WTC11 (cell line): ENCODE measurements around the gene ADAD2. TPM values are rescaled to one million over a fixed set of nuclear protein-coding genes. Genes with fewer than 3 reads are reported as not detected.

Experiments
- ATAC-seq: fragments of 200-7000 bp; cut with Tn5 transposase; 2 replicates; pipeline ENCODE4 v1.10.0; 2021; ENCODE audit warnings: mild to moderate bottlenecking, moderate library complexity
- CTCF ChIA-PET: fragments of 300-600 bp; sonication (Branson Sonifier 250); formaldehyde crosslinking; loops from one replicate; lab custom pipeline; 2021; ENCODE audit warnings: antibody characterized with exemption; lab: Charles Lee
- POLR2A ChIA-PET: fragments of 350-600 bp; sonication (Branson Sonifier 250); formaldehyde crosslinking; loops from one replicate; lab custom pipeline; 2021; ENCODE audit warnings: antibody characterized with exemption; lab: Charles Lee
- DNase-seq: peaks from one replicate; pipeline ENCODE4 v3.0.0; 2021; ENCODE audit warnings: low spot score
- H3K27ac Mint-ChIP-seq: 2 replicates; pipeline ENCODE4 v1.8.0; 2021; ENCODE audit warnings: mixed read lengths
- H3K27me3 Mint-ChIP-seq: 2 replicates; pipeline ENCODE4 v1.8.0; 2021; ENCODE audit warnings: low read depth, mild to moderate bottlenecking, moderate library complexity, mixed read lengths
- H3K36me3 Mint-ChIP-seq: 2 replicates; pipeline ENCODE4 v1.8.0; 2021; ENCODE audit warnings: mixed read lengths
- H3K4me1 Mint-ChIP-seq: 2 replicates; pipeline ENCODE4 v1.8.0; 2022; ENCODE audit warnings: mixed read lengths
- H3K4me3 Mint-ChIP-seq: 2 replicates; pipeline ENCODE4 v1.8.0; 2021; ENCODE audit warnings: mild to moderate bottlenecking, moderate library complexity, mixed read lengths
- H3K9me3 Mint-ChIP-seq: 2 replicates; pipeline ENCODE4 v1.8.0; 2021; ENCODE audit warnings: mixed read lengths
- ATF3 ChIP-seq: sonication (generic); formaldehyde crosslinking; conservative IDR thresholded peaks from 2 replicates; pipeline ENCODE4 v1.8.1; 2022; ENCODE audit warnings: mild to moderate bottlenecking, missing genetic modification reagents
- EMX1 ChIP-seq: fragments of 250-450 bp; sonication (Bioruptor Pico); IDR thresholded peaks from 2 replicates; pipeline ENCODE4 v1.8.0; 2021; ENCODE audit warnings: mild to moderate bottlenecking
- FOXJ3 ChIP-seq: sonication (generic); formaldehyde crosslinking; IDR thresholded peaks from 2 replicates; pipeline ENCODE4 v1.9.0; 2021; ENCODE audit warnings: missing genetic modification reagents, mild to moderate bottlenecking, borderline replicate concordance
- FOXP1 ChIP-seq: sonication (generic); formaldehyde crosslinking; IDR thresholded peaks from 2 replicates; pipeline ENCODE4 v1.8.0; 2022; ENCODE audit warnings: missing genetic modification reagents, mild to moderate bottlenecking, moderate library complexity, borderline replicate concordance
- GRHL2 ChIP-seq: fragments of 250-450 bp; sonication (Bioruptor Pico); IDR thresholded peaks from 2 replicates; pipeline ENCODE4 v1.8.0; 2022; ENCODE audit warnings: mild to moderate bottlenecking, moderate library complexity; ENCODE audit not compliant: insufficient replicate concordance, severe bottlenecking
- MXD4 ChIP-seq: fragments of 250-450 bp; sonication (Bioruptor Pico); IDR thresholded peaks from 2 replicates; pipeline ENCODE4 v1.8.0; 2021; ENCODE audit warnings: mild to moderate bottlenecking, moderate library complexity, borderline replicate concordance
- NFATC4 ChIP-seq: fragments of 250-450 bp; sonication (Bioruptor Pico); IDR thresholded peaks from 2 replicates; pipeline ENCODE4 v1.9.0; 2021; ENCODE audit warnings: mild to moderate bottlenecking
- NR2C2 ChIP-seq: sonication (generic); formaldehyde crosslinking; IDR thresholded peaks from 2 replicates; pipeline ENCODE4 v1.8.0; 2022; ENCODE audit warnings: mild to moderate bottlenecking, missing genetic modification reagents
- SOX15 ChIP-seq: fragments of 250-450 bp; sonication (Bioruptor Pico); IDR thresholded peaks from 2 replicates; pipeline ENCODE4 v1.9.0; 2021; ENCODE audit warnings: mild to moderate bottlenecking
- SP1 ChIP-seq: sonication (generic); formaldehyde crosslinking; conservative IDR thresholded peaks from 2 replicates; pipeline ENCODE4 v1.8.1; 2022; ENCODE audit warnings: missing genetic modification reagents
- STAT6 ChIP-seq: sonication (generic); formaldehyde crosslinking; conservative IDR thresholded peaks from 2 replicates; pipeline ENCODE4 v1.8.1; 2023; ENCODE audit warnings: mild to moderate bottlenecking, low read depth, missing genetic modification reagents, moderate library complexity
- TEAD4 ChIP-seq: sonication (generic); formaldehyde crosslinking; IDR thresholded peaks from 2 replicates; pipeline ENCODE4 v1.8.0; 2022; ENCODE audit warnings: mild to moderate bottlenecking, missing genetic modification reagents
- USF2 ChIP-seq: sonication (generic); formaldehyde crosslinking; IDR thresholded peaks from 2 replicates; pipeline ENCODE4 v1.8.1; 2023; ENCODE audit warnings: mild to moderate bottlenecking, missing genetic modification reagents, moderate library complexity
- ZNF219 ChIP-seq: sonication (generic); formaldehyde crosslinking; IDR thresholded peaks from 2 replicates; pipeline ENCODE4 v1.8.0; 2023; ENCODE audit warnings: missing genetic modification reagents, mild to moderate bottlenecking, borderline replicate concordance
- ZNF317 ChIP-seq: sonication (generic); formaldehyde crosslinking; IDR thresholded peaks from 2 replicates; pipeline ENCODE4 v1.8.1; 2023; ENCODE audit warnings: low read depth, mild to moderate bottlenecking, moderate library complexity, missing genetic modification reagents, borderline replicate concordance
- ZNF671 ChIP-seq: fragments of 250-450 bp; sonication (Bioruptor Pico); IDR thresholded peaks from 2 replicates; pipeline ENCODE4 v1.8.0; 2021; ENCODE audit warnings: mild to moderate bottlenecking
- total RNA-seq: library from RNA; stranded (reverse); gene quantifications from 3 replicates; pipeline ENCODE4 v1.2.3, GENCODE V29; 2021
- TF ChIP-seq, protein P1 (sequence below): sonication (generic); formaldehyde crosslinking; IDR thresholded peaks from 2 replicates; pipeline ENCODE4 v1.8.0; 2022; ENCODE audit warnings: missing genetic modification reagents
- TF ChIP-seq, protein P2 (sequence below): sonication (generic); formaldehyde crosslinking; IDR thresholded peaks from 2 replicates; pipeline ENCODE4 v1.8.1; 2023; ENCODE audit warnings: mild to moderate bottlenecking, moderate library complexity, missing genetic modification reagents
- TF ChIP-seq, protein P3 (sequence below): sonication (generic); formaldehyde crosslinking; IDR thresholded peaks from 2 replicates; pipeline ENCODE4 v1.8.0; 2022; ENCODE audit warnings: mild to moderate bottlenecking, missing genetic modification reagents
- TF ChIP-seq, protein P4 (sequence below): sonication (generic); formaldehyde crosslinking; IDR thresholded peaks from 2 replicates; pipeline ENCODE4 v1.8.0; 2022; ENCODE audit warnings: mild to moderate bottlenecking, missing genetic modification reagents
- TF ChIP-seq, protein P5 (sequence below): sonication (generic); formaldehyde crosslinking; IDR thresholded peaks from 2 replicates; pipeline ENCODE4 v1.8.0; 2023; ENCODE audit warnings: missing genetic modification reagents

The ADAD2 gene
- total RNA-seq, 1 experiment from 2014 or later: 1.6 TPM

- TF ChIP-seq, protein P1, sequence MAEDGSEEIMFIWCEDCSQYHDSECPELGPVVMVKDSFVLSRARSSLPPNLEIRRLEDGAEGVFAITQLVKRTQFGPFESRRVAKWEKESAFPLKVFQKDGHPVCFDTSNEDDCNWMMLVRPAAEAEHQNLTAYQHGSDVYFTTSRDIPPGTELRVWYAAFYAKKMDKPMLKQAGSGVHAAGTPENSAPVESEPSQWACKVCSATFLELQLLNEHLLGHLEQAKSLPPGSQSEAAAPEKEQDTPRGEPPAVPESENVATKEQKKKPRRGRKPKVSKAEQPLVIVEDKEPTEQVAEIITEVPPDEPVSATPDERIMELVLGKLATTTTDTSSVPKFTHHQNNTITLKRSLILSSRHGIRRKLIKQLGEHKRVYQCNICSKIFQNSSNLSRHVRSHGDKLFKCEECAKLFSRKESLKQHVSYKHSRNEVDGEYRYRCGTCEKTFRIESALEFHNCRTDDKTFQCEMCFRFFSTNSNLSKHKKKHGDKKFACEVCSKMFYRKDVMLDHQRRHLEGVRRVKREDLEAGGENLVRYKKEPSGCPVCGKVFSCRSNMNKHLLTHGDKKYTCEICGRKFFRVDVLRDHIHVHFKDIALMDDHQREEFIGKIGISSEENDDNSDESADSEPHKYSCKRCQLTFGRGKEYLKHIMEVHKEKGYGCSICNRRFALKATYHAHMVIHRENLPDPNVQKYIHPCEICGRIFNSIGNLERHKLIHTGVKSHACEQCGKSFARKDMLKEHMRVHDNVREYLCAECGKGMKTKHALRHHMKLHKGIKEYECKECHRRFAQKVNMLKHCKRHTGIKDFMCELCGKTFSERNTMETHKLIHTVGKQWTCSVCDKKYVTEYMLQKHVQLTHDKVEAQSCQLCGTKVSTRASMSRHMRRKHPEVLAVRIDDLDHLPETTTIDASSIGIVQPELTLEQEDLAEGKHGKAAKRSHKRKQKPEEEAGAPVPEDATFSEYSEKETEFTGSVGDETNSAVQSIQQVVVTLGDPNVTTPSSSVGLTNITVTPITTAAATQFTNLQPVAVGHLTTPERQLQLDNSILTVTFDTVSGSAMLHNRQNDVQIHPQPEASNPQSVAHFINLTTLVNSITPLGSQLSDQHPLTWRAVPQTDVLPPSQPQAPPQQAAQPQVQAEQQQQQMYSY (CRISPR knock-in tag): no peak
- TF ChIP-seq ZNF219 (CRISPR knock-in tag) (no peak), ZNF317 (CRISPR knock-in tag) (no peak), FOXP1 (CRISPR knock-in tag) (no peak), GRHL2 (CRISPR knock-in tag) (no peak), EMX1 (CRISPR knock-in tag) (no peak), USF2 (CRISPR knock-in tag) (no peak), ZNF671 (CRISPR knock-in tag) (no peak), STAT6 (no peak)
- TF ChIP-seq, protein P2, sequence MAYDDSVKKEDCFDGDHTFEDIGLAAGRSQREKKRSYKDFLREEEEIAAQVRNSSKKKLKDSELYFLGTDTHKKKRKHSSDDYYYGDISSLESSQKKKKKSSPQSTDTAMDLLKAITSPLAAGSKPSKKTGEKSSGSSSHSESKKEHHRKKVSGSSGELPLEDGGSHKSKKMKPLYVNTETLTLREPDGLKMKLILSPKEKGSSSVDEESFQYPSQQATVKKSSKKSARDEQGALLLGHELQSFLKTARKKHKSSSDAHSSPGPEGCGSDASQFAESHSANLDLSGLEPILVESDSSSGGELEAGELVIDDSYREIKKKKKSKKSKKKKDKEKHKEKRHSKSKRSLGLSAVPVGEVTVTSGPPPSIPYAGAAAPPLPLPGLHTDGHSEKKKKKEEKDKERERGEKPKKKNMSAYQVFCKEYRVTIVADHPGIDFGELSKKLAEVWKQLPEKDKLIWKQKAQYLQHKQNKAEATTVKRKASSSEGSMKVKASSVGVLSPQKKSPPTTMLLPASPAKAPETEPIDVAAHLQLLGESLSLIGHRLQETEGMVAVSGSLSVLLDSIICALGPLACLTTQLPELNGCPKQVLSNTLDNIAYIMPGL (CRISPR knock-in tag): no peak
- TF ChIP-seq, protein P3, sequence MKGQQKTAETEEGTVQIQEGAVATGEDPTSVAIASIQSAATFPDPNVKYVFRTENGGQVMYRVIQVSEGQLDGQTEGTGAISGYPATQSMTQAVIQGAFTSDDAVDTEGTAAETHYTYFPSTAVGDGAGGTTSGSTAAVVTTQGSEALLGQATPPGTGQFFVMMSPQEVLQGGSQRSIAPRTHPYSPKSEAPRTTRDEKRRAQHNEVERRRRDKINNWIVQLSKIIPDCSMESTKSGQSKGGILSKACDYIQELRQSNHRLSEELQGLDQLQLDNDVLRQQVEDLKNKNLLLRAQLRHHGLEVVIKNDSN (CRISPR knock-in tag): no peak
These were observed 32.5 kb downstream of the ADAD2 start (continued) for GRCh38 chr16:84223456-84223855.

- CTCF ChIA-PET: no interaction called here
- Mint-ChIP-seq H3K36me3 (no peaks in the 10 kb centered on the region), H3K9me3 (no peaks in the 10 kb centered on the region), H3K4me1 (peaks cover 12% of the 10 kb centered on the region), H3K27ac (no peak overlapping the region), H3K4me3 (no peak overlapping the region), H3K27me3 (no peaks in the 10 kb centered on the region)
- POLR2A ChIA-PET: no interaction called here
- ATAC-seq: no peak
- no peak for DNase-seq
- TF ChIP-seq, protein P4, sequence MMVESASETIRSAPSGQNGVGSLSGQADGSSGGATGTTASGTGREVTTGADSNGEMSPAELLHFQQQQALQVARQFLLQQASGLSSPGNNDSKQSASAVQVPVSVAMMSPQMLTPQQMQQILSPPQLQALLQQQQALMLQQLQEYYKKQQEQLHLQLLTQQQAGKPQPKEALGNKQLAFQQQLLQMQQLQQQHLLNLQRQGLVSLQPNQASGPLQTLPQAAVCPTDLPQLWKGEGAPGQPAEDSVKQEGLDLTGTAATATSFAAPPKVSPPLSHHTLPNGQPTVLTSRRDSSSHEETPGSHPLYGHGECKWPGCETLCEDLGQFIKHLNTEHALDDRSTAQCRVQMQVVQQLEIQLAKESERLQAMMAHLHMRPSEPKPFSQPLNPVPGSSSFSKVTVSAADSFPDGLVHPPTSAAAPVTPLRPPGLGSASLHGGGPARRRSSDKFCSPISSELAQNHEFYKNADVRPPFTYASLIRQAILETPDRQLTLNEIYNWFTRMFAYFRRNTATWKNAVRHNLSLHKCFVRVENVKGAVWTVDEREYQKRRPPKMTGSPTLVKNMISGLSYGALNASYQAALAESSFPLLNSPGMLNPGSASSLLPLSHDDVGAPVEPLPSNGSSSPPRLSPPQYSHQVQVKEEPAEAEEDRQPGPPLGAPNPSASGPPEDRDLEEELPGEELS: no peak
- no peak for TF ChIP-seq TEAD4
- no peak for TF ChIP-seq MXD4 (CRISPR knock-in tag)
- TF ChIP-seq, protein P5, sequence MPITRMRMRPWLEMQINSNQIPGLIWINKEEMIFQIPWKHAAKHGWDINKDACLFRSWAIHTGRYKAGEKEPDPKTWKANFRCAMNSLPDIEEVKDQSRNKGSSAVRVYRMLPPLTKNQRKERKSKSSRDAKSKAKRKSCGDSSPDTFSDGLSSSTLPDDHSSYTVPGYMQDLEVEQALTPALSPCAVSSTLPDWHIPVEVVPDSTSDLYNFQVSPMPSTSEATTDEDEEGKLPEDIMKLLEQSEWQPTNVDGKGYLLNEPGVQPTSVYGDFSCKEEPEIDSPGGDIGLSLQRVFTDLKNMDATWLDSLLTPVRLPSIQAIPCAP: no peak
- TF ChIP-seq STAT6: no peak
- no peak for TF ChIP-seq ATF3
- TF ChIP-seq NFATC4 (CRISPR knock-in tag): no peak
- no peak for TF ChIP-seq SP1 (CRISPR knock-in tag)
- TF ChIP-seq NR2C2: no peak
- no peak for TF ChIP-seq SOX15 (CRISPR knock-in tag)
- TF ChIP-seq FOXJ3 (CRISPR knock-in tag): no peak
These were observed 33.6 kb downstream of the ADAD2 start for GRCh38 chr16:84224554-84224953.
